ENCODE data around the gene ATPAF1.

DNA sequence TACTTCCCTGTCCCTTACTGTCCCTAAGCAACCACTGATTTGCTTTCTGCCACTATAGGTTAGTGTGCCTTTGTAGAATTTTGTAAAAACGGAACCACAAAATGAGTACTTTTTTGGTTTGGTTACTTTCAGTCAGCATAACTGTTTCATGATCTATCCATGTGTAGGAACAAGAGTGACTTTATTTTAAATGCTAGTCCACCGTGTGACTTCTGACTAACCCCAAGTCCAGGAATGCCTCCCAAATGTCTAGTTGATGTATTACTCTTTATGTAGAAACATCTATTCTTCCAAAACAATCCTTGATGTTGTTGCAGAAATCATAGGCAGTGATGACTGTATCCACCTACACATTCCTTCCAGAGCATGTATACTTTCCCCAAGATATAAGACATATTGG is 21.3 kb downstream of the ATPAF1 start:
- no peak for TF ChIP-seq EZH2phosphoT487 (IDR thresholded peaks at IDR 0.05; ENCODE audit: insufficient read depth, low read depth)
- TF ChIP-seq EZH2 (IDR thresholded peaks at IDR 0.05; ENCODE audit: insufficient read depth, poor library complexity, severe bottlenecking), result no peak

Measured in GM23248 (cell line).